NCI-H524 treated with DMSO at 0.1 percent for 48 hours (cell line): ENCODE measurements around the gene SHISA4.
"Not testable (repeated sequence)": the region's sequence is repeated elsewhere in the genome, so short reads cannot be mapped to it uniquely, and the experiment has no call there.

ENCODE experiments used
- DNase-seq: peaks from one replicate; lab custom pipeline; 2025; lab: John Stamatoyannopoulos, UW

SHISA4 gene

GRCh38 chr1:201888282-201889089 lies at the start of gene SHISA4:
Gene SHISA4, plus strand, starts transcription at chr1:201888898. Its CDS starts 97 bp downstream, at chr1:201888995.
- no peak for DNase-seq

- not testable (repeated sequence) for DNase-seq
Measured at GRCh38 chr1:201839089-201839488, 49.6 kb upstream of the SHISA4 start.

- DNase-seq: no peak
Measured at GRCh38 chr1:201840055-201840454, 48.6 kb upstream of the SHISA4 start.

- no peak for DNase-seq
Measured at GRCh38 chr1:201840490-201840889, 48.2 kb upstream of the SHISA4 start.

GRCh38 chr1:201841265-201841912 lies 47.3 kb upstream of the SHISA4 start:
- DNase-seq: no peak

- no peak for DNase-seq
Measured at GRCh38 chr1:201842472-201843027, 46.1 kb upstream of the SHISA4 start.

GRCh38 chr1:201845331-201846083 lies 43.2 kb upstream of the SHISA4 start:
- no peak for DNase-seq

- no peak for DNase-seq
Measured at GRCh38 chr1:201847150-201847549, 41.5 kb upstream of the SHISA4 start.

GRCh38 chr1:201848230-201848629 lies 40.5 kb upstream of the SHISA4 start:
- DNase-seq: no peak

GRCh38 chr1:201849372-201850052 lies 39.2 kb upstream of the SHISA4 start:
- DNase-seq: no peak

GRCh38 chr1:201850053-201850397 lies 38.7 kb upstream of the SHISA4 start:
- DNase-seq: no peak

GRCh38 chr1:201851949-201852348 lies 36.7 kb upstream of the SHISA4 start:
- DNase-seq: no peak

- DNase-seq: not testable (repeated sequence)
Measured at GRCh38 chr1:201856722-201857121, 32.0 kb upstream of the SHISA4 start.

GRCh38 chr1:201859424-201859823 lies 29.3 kb upstream of the SHISA4 start:
- no peak for DNase-seq

- no peak for DNase-seq
Measured at GRCh38 chr1:201861448-201861847, 27.2 kb upstream of the SHISA4 start.

GRCh38 chr1:201870397-201870796 lies 18.3 kb upstream of the SHISA4 start:
- DNase-seq: no peak

- no peak for DNase-seq
Measured at GRCh38 chr1:201874672-201875071, 14.0 kb upstream of the SHISA4 start.

- DNase-seq: no peak
Measured at GRCh38 chr1:201876148-201876818, 12.4 kb upstream of the SHISA4 start.

GRCh38 chr1:201877877-201878401 lies 10.8 kb upstream of the SHISA4 start:
- DNase-seq: no peak

GRCh38 chr1:201880928-201881571 lies 7.6 kb upstream of the SHISA4 start:
- DNase-seq: no peak

GRCh38 chr1:201881617-201882016 lies 7.1 kb upstream of the SHISA4 start:
- no peak for DNase-seq
